ENCODE measurements around the gene ACTBL2.
"Not testable (repeated sequence)": the region's sequence is repeated elsewhere in the genome, so short reads cannot be mapped to it uniquely, and the experiment has no call there.

Gene ACTBL2

GRCh38 chr5:57497733-57498132 lies 15.1 kb upstream of the ACTBL2 start:
- no peak for DNase-seq
- in situ Hi-C loops (cut with HindIII; ENCODE audit: low pct_ligation_motif_present, low pct_unique_long_range_greater_than_20kb, low sequenced_read_pairs) = no loop called here

GRCh38 chr5:57495285-57496086 lies 12.9 kb upstream of the ACTBL2 start:
- no peak for DNase-seq
- in situ Hi-C loops (cut with HindIII; ENCODE audit: low pct_ligation_motif_present, low pct_unique_long_range_greater_than_20kb, low sequenced_read_pairs) = no loop called here

GRCh38 chr5:57494104-57495098 lies 11.8 kb upstream of the ACTBL2 start:
- peak; percentile 96 for DNase-seq
- in situ Hi-C loops (cut with HindIII; ENCODE audit: low pct_ligation_motif_present, low pct_unique_long_range_greater_than_20kb, low sequenced_read_pairs) = no loop called here

- no peak for DNase-seq
- in situ Hi-C loops (cut with HindIII; ENCODE audit: low pct_ligation_motif_present, low pct_unique_long_range_greater_than_20kb, low sequenced_read_pairs) = no loop called here
These were observed 10.4 kb upstream of the ACTBL2 start for GRCh38 chr5:57493034-57493433.

GRCh38 chr5:57492632-57493031 lies 10.0 kb upstream of the ACTBL2 start:
- in situ Hi-C loops (cut with HindIII; ENCODE audit: low pct_ligation_motif_present, low pct_unique_long_range_greater_than_20kb, low sequenced_read_pairs) = no loop called here
- no peak for DNase-seq

GRCh38 chr5:57491369-57491965 lies 8.9 kb upstream of the ACTBL2 start:
- no peak for DNase-seq
- in situ Hi-C loops (cut with HindIII; ENCODE audit: low pct_ligation_motif_present, low pct_unique_long_range_greater_than_20kb, low sequenced_read_pairs) = no loop called here

GRCh38 chr5:57488215-57488955 lies 5.8 kb upstream of the ACTBL2 start:
- in situ Hi-C loops (cut with HindIII; ENCODE audit: low pct_ligation_motif_present, low pct_unique_long_range_greater_than_20kb, low sequenced_read_pairs) = no loop called here

GRCh38 chr5:57486027-57486602 lies 3.5 kb upstream of the ACTBL2 start:
- in situ Hi-C loops (cut with HindIII; ENCODE audit: low pct_ligation_motif_present, low pct_unique_long_range_greater_than_20kb, low sequenced_read_pairs) = no loop called here
- no peak for DNase-seq

More at GRCh38 chr5:57488215-57488955, 5.8 kb upstream of the ACTBL2 start:
- DNase-seq = peak; percentile 40

- no peak for DNase-seq
- in situ Hi-C loops (cut with HindIII; ENCODE audit: low pct_ligation_motif_present, low pct_unique_long_range_greater_than_20kb, low sequenced_read_pairs) = no loop called here
These were observed 3.8 kb downstream of the ACTBL2 start for GRCh38 chr5:57478826-57479225.

- DNase-seq = no peak
- in situ Hi-C loops (cut with HindIII; ENCODE audit: low pct_ligation_motif_present, low pct_unique_long_range_greater_than_20kb, low sequenced_read_pairs) = no loop called here
These were observed 6.0 kb downstream of the ACTBL2 start for GRCh38 chr5:57476601-57477056.

- in situ Hi-C loops (cut with HindIII; ENCODE audit: low pct_ligation_motif_present, low pct_unique_long_range_greater_than_20kb, low sequenced_read_pairs) = no loop called here
- no peak for DNase-seq
These were observed 12.3 kb downstream of the ACTBL2 start for GRCh38 chr5:57470339-57470738.

- no peak for DNase-seq
These were observed 14.0 kb downstream of the ACTBL2 start for GRCh38 chr5:57468481-57469163.

GRCh38 chr5:57466544-57466943 lies 16.1 kb downstream of the ACTBL2 start:
- in situ Hi-C loops (cut with HindIII; ENCODE audit: low pct_ligation_motif_present, low pct_unique_long_range_greater_than_20kb, low sequenced_read_pairs) = no loop called here
- DNase-seq = no peak

More at GRCh38 chr5:57468481-57469163, 14.0 kb downstream of the ACTBL2 start:
- in situ Hi-C loops (cut with HindIII; ENCODE audit: low pct_ligation_motif_present, low pct_unique_long_range_greater_than_20kb, low sequenced_read_pairs) = no loop called here

- in situ Hi-C loops (cut with HindIII; ENCODE audit: low pct_ligation_motif_present, low pct_unique_long_range_greater_than_20kb, low sequenced_read_pairs); DNase-seq: not testable (repeated sequence)
These were observed 22.6 kb downstream of the ACTBL2 start for GRCh38 chr5:57460056-57460455.

- no peak for DNase-seq
- in situ Hi-C loops (cut with HindIII; ENCODE audit: low pct_ligation_motif_present, low pct_unique_long_range_greater_than_20kb, low sequenced_read_pairs) = no loop called here
These were observed 24.2 kb downstream of the ACTBL2 start for GRCh38 chr5:57458443-57458842.

- in situ Hi-C loops (cut with HindIII; ENCODE audit: low pct_ligation_motif_present, low pct_unique_long_range_greater_than_20kb, low sequenced_read_pairs) = no loop called here
- DNase-seq = no peak
These were observed 26.0 kb downstream of the ACTBL2 start for GRCh38 chr5:57456531-57457135.
